ENCODE measurements around the gene TCP11L2. TPM values are rescaled to one million over a fixed set of nuclear protein-coding genes. Genes with fewer than 3 reads are reported as not detected.

The TCP11L2 gene
- total and polyA plus RNA-seq, 9 of the 15 experiments (the other 6 are each of a cell fraction or from before 2014, with no cell fraction given): 0.39 to 4.5 (median 1.3) TPM

- TF ChIP-seq CREB5 (CRISPR knock-in tag; IDR thresholded peaks at IDR 0.05) (no peak), KAT2B (IDR thresholded peaks at IDR 0.05; ENCODE audit: low read depth, low read length) (no peak), TEAD2 (tag; IDR thresholded peaks at IDR 0.05) (no peak), YBX1 (IDR thresholded peaks at IDR 0.05) (no peak), TARDBP (IDR thresholded peaks at IDR 0.05) (no peak), NCOR1 (IDR thresholded peaks at IDR 0.05) (peak; percentile 34; the same call in 1 of the 2 replicates), MGA (IDR thresholded peaks at IDR 0.05) (peak; percentile 75), ARID1B (IDR thresholded peaks at IDR 0.05) (peak; percentile 88), CTCFL (IDR thresholded peaks at IDR 0.05; ENCODE audit: borderline replicate concordance, insufficient read depth, low read depth, low read length, poor library complexity, severe bottlenecking) (no peak), TAF15 (IDR thresholded peaks at IDR 0.05; ENCODE audit: low read depth, low read length) (no peak), YY1 (IDR thresholded peaks at IDR 0.05; ENCODE audit: borderline replicate concordance in 1 of 3, control insufficient read depth in 1 of 3, extremely low read depth in 1 of 3, insufficient read depth in 3 of 3, insufficient read length in 1 of 3, insufficient replicate concordance in 2 of 3, low read depth in 1 of 3, low read length in 2 of 3) (no peak), FOS (IDR thresholded peaks at IDR 0.05; ENCODE audit: extremely low read depth, insufficient read length) (peak; percentile 56)
Measured at GRCh38 chr12:106288494-106289195, 13.9 kb upstream of the TCP11L2 start (continued).
